ENCODE results near the gene GDF3. TPM values are rescaled to one million over a fixed set of nuclear protein-coding genes. Genes with fewer than 3 reads are reported as not detected.
A peak's percentile ranks its signal among the peaks of the same experiment; 100 is the strongest.
"Not testable (repeated sequence)": the region's sequence is repeated elsewhere in the genome, so short reads cannot be mapped to it uniquely, and the experiment has no call there.

GDF3 gene
- total and polyA plus RNA-seq, 2 donors (not counting 1 experiment from before 2014, with no cell fraction given), result not detected

GRCh38 chr12:7642876-7643309 lies 52.7 kb downstream of the GDF3 start:
- H3K4me3 ChIP-seq (replicated peaks in 1 of 4; ENCODE audit: control extremely low read depth in 1 of 4, insufficient read depth in 1 of 4, low read depth in 3 of 4, low read length in 4 of 4), result no peak overlapping the region
- DNase-seq (ENCODE audit: low read depth in 2 of 2), result peak; percentile 1 to 9
- no peak overlapping the region for H3K4me2 ChIP-seq (ENCODE audit: extremely low read depth, insufficient read depth, low read length)
- peaks cover 3% of the 10 kb centered on the region for H3K27me3 ChIP-seq (ENCODE audit: control insufficient read depth, insufficient read depth, low read length)
- H3K27ac ChIP-seq (ENCODE audit: insufficient read depth, low read length), result no peak overlapping the region
- H3K9me3 ChIP-seq (ENCODE audit: control insufficient read depth, insufficient read depth, low read depth, low read length), result no peaks in the 10 kb centered on the region
- H2AFZ ChIP-seq (ENCODE audit: low read length), result no peak overlapping the region
- TF ChIP-seq CTCF (conservative IDR thresholded peaks at IDR 0.05 in 1 of 2, IDR thresholded peaks at IDR 0.05 in 1 of 2; ENCODE audit: low read depth in 1 of 2, low read length in 2 of 2) (peak in 1 of 2 donors; percentile 18), EZH2 (IDR thresholded peaks at IDR 0.05; ENCODE audit: low read length, missing control alignments) (no peak)
- H3K9ac ChIP-seq (ENCODE audit: insufficient read depth, low read length), result no peak overlapping the region
- H4K20me1 ChIP-seq (ENCODE audit: control insufficient read depth, extremely low read depth, insufficient read depth, low read length), result no peaks in the 10 kb centered on the region
- no peaks in the 10 kb centered on the region for H3K36me3 ChIP-seq (ENCODE audit: control insufficient read depth, insufficient read depth, low read length)
- no peaks in the 10 kb centered on the region for H3K4me1 ChIP-seq (ENCODE audit: control insufficient read depth, extremely low read depth, insufficient read depth, low read length)
- H3K79me2 ChIP-seq (ENCODE audit: control insufficient read depth, insufficient read depth, low read length), result no peaks in the 10 kb centered on the region

DNA sequence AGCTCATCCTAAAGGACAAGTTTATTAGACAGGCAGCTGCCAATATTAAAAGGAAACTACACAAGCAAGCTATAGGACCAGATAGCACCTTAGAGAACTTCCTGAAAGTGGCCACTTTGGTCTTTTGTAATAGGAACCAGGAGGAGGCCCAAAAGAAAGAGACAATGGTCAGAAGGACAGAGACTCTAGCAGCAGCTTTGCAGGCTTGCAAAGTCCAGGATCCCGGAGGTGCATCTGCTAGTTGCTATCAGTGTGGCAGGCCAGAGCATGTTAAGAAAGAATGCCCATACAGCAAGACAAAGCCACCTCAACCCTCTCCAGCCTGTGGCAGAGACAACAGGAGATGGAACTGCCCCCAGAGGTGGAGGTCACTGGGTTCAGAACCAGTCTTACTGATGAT lies 53.3 kb downstream of the GDF3 start:
- TF ChIP-seq CTCF (conservative IDR thresholded peaks at IDR 0.05 in 1 of 2, IDR thresholded peaks at IDR 0.05 in 1 of 2; ENCODE audit: low read depth in 1 of 2, low read length in 2 of 2) (no peak), EZH2 (IDR thresholded peaks at IDR 0.05; ENCODE audit: low read length, missing control alignments) (no peak)
- H3K4me1 ChIP-seq (ENCODE audit: control insufficient read depth, extremely low read depth, insufficient read depth, low read length), result no peaks in the 10 kb centered on the region
- H3K36me3 ChIP-seq (ENCODE audit: control insufficient read depth, insufficient read depth, low read length), result no peaks in the 10 kb centered on the region
- no peak overlapping the region for H3K4me2 ChIP-seq (ENCODE audit: extremely low read depth, insufficient read depth, low read length)
- DNase-seq (ENCODE audit: low read depth in 2 of 2), result no peak
- H3K79me2 ChIP-seq (ENCODE audit: control insufficient read depth, insufficient read depth, low read length), result no peaks in the 10 kb centered on the region
- H2AFZ ChIP-seq (ENCODE audit: low read length), result no peak overlapping the region
- H3K4me3 ChIP-seq (replicated peaks in 1 of 4; ENCODE audit: control extremely low read depth in 1 of 4, insufficient read depth in 1 of 4, low read depth in 3 of 4, low read length in 4 of 4), result no peak overlapping the region
- no peak overlapping the region for H3K27ac ChIP-seq (ENCODE audit: insufficient read depth, low read length)
- H3K9me3 ChIP-seq (ENCODE audit: control insufficient read depth, insufficient read depth, low read depth, low read length), result no peaks in the 10 kb centered on the region
- peaks cover 3% of the 10 kb centered on the region for H3K27me3 ChIP-seq (ENCODE audit: control insufficient read depth, insufficient read depth, low read length)
- H4K20me1 ChIP-seq (ENCODE audit: control insufficient read depth, extremely low read depth, insufficient read depth, low read length), result no peaks in the 10 kb centered on the region
- no peak overlapping the region for H3K9ac ChIP-seq (ENCODE audit: insufficient read depth, low read length)

- not testable (repeated sequence) for H3K27me3 ChIP-seq (ENCODE audit: control insufficient read depth, insufficient read depth, low read length); H3K36me3 ChIP-seq (ENCODE audit: control insufficient read depth, insufficient read depth, low read length); H3K9me3 ChIP-seq (ENCODE audit: control insufficient read depth, insufficient read depth, low read depth, low read length); H3K4me2 ChIP-seq (ENCODE audit: extremely low read depth, insufficient read depth, low read length); DNase-seq (ENCODE audit: low read depth in 2 of 2); H3K9ac ChIP-seq (ENCODE audit: insufficient read depth, low read length); H3K79me2 ChIP-seq (ENCODE audit: control insufficient read depth, insufficient read depth, low read length); H3K27ac ChIP-seq (ENCODE audit: insufficient read depth, low read length); H2AFZ ChIP-seq (ENCODE audit: low read length); H4K20me1 ChIP-seq (ENCODE audit: control insufficient read depth, extremely low read depth, insufficient read depth, low read length); H3K4me1 ChIP-seq (ENCODE audit: control insufficient read depth, extremely low read depth, insufficient read depth, low read length)
- peak overlapping the region in 1 of 4 experiments; percentile 22 for H3K4me3 ChIP-seq (replicated peaks in 1 of 4; ENCODE audit: control extremely low read depth in 1 of 4, insufficient read depth in 1 of 4, low read depth in 3 of 4, low read length in 4 of 4)
Measured at GRCh38 chr12:7640123-7640995, 55.2 kb downstream of the GDF3 start.

Other genes with a start within 250 kb of the GDF3 start
- 0.26 TPM in 1 of 2 replicates, not detected in the other for gene CD163, start 192.0 kb downstream of the GDF3 start, total RNA-seq
- gene CD163, start 192.0 kb downstream of the GDF3 start, polyA plus RNA-seq, result 0.03 TPM in 1 of 2 replicates, not detected in the other
- not detected in 2 replicates for gene APOBEC1, start 29.9 kb downstream of the GDF3 start, total RNA-seq
- not detected in 2 replicates for gene APOBEC1, start 29.9 kb downstream of the GDF3 start, polyA plus RNA-seq
- not detected in 2 replicates for gene DPPA3, start 15.7 kb upstream of the GDF3 start, total RNA-seq
- not detected in 2 replicates for gene DPPA3, start 15.7 kb upstream of the GDF3 start, polyA plus RNA-seq
- not detected in 2 replicates for gene CLEC4C, start 51.6 kb upstream of the GDF3 start, total RNA-seq
- gene CLEC4C, start 51.6 kb upstream of the GDF3 start, polyA plus RNA-seq, result not detected in 2 replicates
- not detected in 2 replicates for gene NANOGNB, start 69.4 kb upstream of the GDF3 start, total RNA-seq
- gene NANOGNB, start 69.4 kb upstream of the GDF3 start, polyA plus RNA-seq, result not detected in 2 replicates
- gene NANOG, start 93.6 kb upstream of the GDF3 start, total RNA-seq, result not detected in 2 replicates
- 0.02 TPM in 1 of 2 replicates, not detected in the other for gene NANOG, start 93.6 kb upstream of the GDF3 start, polyA plus RNA-seq
- under 0.01 and 0.17 TPM in 2 replicates for gene SLC2A14, start 177.1 kb upstream of the GDF3 start, total RNA-seq
- 0.07 TPM in 2 replicates for gene SLC2A14, start 177.1 kb upstream of the GDF3 start, polyA plus RNA-seq
- gene SLC2A3, start 240.4 kb upstream of the GDF3 start, total RNA-seq, result 95.0 and 127 TPM in 2 replicates
- 83.0 and 124 TPM in 2 replicates for gene SLC2A3, start 240.4 kb upstream of the GDF3 start, polyA plus RNA-seq

All from fibroblast of lung (primary cell).